ENCODE results near the gene GAR1. TPM values are rescaled to one million over a fixed set of nuclear protein-coding genes. Genes with fewer than 3 reads are reported as not detected.
"Not testable (repeated sequence)": the region's sequence is repeated elsewhere in the genome, so short reads cannot be mapped to it uniquely, and the experiment has no call there.

GAR1 gene
- polyA plus RNA-seq, 3 donors = 8.8 to 21.8 (median 20.5) TPM

GRCh38 chr4:109827672-109828071 lies 12.1 kb downstream of the GAR1 start, which contains the start of gene RRH:
TSS of gene RRH (plus strand) at chr4:109827972. CDS start at chr4:109828028, 56 bp downstream.
- no peak within 1 kb of the TSS for H3K27ac ChIP-seq (ENCODE audit: low read depth, low read length)
- WGBS, 3 donors = 98 to 99% (median 99%) methylated on average over 2 of the region's 2 CpGs

- 88 to 98% (median 88%) methylated on average over 4 of the region's 4 CpGs for WGBS, 3 donors
- H3K27ac ChIP-seq (ENCODE audit: low read depth, low read length) = no peak overlapping the region
Measured at GRCh38 chr4:109833756-109834155, 18.2 kb downstream of the GAR1 start.

- no peak overlapping the region for H3K27ac ChIP-seq (ENCODE audit: low read depth, low read length)
- 80 to 96% (median 91%) methylated on average over 3 of the region's 3 CpGs for WGBS, 3 donors
Measured at GRCh38 chr4:109836985-109837384, 21.4 kb downstream of the GAR1 start.

DNA sequence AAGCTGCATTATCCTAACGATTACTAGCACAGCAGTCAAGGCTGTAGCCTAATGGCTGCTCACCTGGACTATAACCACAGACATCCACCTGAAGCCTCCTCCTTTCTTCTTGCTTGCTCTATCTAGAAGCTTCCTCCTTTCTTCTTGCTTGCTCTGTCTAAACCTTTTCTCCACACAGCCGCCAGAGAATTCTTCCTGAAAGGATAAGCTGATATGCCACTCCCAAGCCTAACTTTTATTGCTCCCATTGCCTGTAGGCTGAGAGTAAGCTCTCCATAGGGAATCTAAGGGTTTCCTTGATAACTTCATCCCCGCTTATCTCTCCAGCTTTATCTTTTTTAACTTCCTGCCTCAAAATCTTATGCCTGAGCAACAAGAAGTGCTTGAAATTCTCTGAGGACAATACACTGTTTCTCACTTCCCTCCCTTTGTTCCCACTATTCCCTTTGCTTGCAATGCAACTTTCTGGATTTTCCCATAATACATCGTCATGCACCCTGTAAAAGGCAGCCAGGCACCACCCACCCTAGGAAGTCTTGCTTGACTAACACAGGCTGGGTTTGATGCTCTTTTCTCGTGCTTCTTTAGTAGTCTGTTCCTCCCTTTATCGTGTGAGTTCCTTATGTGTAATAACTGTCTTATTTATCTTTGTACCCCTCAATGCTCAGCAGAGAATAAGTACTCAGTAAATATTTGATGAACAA lies 31.0 kb downstream of the GAR1 start:
- no peak overlapping the region for H3K27ac ChIP-seq (ENCODE audit: low read depth, low read length)

DNA sequence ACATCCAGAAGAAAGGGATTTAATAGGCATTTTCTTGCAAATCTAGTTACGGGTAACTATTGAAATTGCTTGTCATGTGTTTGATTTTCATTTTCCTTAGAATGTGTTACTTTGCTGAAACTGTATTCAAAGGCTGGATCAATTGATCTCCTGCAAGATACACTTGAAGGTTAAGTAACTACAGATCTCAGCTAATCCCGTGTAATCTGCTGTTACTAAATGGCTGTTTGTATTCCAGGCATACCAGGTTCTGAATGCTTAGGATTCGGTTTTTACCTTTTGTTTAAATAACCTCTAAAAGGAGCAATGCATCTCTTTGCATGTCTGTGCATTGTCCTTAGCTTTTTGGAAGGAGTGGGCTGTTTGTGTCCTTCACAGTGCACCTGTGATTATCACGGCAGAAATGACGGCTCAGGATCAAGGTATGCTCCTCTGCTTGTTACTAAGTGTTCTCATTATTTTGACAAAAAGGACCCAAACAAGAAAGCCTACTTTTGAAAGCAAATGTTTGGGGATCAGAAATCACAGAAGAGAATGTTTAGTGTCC lies 32.4 kb downstream of the GAR1 start, which contains the start of gene LRIT3:
Gene LRIT3 (plus strand): TSS at position 212 of the 547 bp plus-strand sequence. CDS start 95 bp downstream, at position 307.
- H3K27ac ChIP-seq (ENCODE audit: low read depth, low read length) = no peak within 1 kb of the TSS
- WGBS, 3 donors = 38 to 83% (median 82%) methylated on average over 5 of the region's 5 CpGs

More for the DNA sequence above, 31.0 kb downstream of the GAR1 start:
- WGBS, 3 donors = 32 to 55% (median 53%) methylated on average over 6 of the region's 6 CpGs

DNA sequence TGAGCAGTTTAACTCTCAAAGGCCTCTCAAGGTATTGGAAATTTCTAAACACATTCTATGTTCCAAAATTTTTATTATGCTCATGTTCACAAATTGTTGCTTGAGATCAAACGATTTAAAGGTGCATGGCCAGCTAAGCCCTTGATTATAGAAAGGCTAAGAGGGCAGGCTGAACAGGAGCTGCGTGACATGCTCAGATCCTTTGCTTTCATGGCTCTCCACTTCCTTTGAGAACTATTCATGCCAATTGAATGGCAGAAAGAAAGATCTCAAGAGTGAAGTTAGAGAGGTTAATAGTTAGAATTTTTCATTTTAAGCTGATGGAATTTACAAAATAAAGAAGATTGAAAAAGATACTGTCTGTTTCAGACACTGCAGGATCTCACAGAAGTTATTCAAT lies 32.9 kb downstream of the GAR1 start:
- 50 to 86% (median 82%) methylated on average over 2 of the region's 2 CpGs for WGBS, 3 donors
- H3K27ac ChIP-seq (ENCODE audit: low read depth, low read length) = no peak overlapping the region

DNA sequence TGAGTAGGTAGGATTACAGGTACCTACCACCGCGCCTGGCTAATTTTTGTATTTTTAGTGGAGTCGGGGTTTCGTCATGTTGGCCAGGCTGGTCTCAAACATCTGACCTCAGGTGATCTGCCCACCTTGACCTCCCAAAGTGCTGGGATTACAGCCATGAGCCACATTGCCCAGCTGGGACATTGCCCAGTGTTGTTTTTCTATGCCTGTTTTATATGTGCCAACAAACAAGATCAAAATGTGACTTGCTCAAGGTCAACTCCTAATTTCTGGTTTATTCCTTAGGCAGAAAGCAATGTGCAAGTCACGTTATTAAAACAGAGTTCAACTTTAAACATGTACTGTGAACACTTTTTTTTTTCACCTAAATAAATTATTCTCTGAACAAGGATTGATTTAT lies 35.0 kb downstream of the GAR1 start:
- no peak overlapping the region for H3K27ac ChIP-seq (ENCODE audit: low read depth, low read length)
- 48 to 76% (median 76%) methylated on average over 5 of the region's 5 CpGs for WGBS, 3 donors

DNA sequence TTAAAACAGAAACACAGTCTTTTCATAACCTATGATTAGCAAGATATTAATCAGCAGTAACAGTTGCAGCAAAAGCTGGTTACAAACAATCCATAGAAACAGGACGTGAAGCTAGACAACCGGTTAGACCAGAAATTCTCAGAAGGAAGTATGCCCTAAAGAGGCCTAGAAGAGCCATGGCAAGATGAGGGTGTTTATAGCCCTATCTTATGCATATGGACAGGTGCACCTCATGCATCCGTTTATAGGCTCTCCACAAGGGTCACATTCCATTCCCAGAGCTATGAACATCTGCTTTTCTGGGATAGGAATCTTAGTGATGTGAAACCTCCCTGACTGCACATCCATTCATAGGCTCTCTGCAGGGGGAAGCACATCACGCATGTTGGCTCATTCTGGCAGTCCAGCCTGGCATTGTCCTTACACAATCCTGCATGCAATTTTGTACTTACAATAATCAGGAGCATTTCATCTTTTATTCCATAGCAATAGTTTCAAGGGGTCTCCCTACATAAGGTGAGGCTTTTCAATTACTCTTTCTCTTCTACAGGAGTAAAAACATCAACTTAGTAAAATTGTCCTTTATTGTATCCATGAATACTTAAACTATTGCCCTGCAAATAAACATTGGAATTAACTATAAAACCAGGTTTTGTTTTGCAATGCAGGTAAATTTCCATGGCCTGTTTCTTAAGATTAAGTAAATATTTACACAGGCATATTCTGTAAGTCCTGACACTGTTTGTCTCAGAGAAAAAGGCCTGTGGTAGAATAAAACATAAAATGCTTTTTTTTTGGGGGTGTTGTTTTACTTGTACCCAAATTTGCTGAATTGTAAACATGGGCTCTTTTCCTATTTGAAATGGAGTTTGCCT lies 44.1 kb downstream of the GAR1 start:
- H3K27ac ChIP-seq (ENCODE audit: low read depth, low read length) = not testable (repeated sequence)
- 71 to 93% (median 90%) methylated on average over 4 of the region's 4 CpGs for WGBS, 3 donors

GRCh38 chr4:109861271-109861670 lies 45.7 kb downstream of the GAR1 start:
- no peak overlapping the region for H3K27ac ChIP-seq (ENCODE audit: low read depth, low read length)
- WGBS, 3 donors = 95 to 100% (median 96%) methylated on average over 2 of the region's 2 CpGs

DNA sequence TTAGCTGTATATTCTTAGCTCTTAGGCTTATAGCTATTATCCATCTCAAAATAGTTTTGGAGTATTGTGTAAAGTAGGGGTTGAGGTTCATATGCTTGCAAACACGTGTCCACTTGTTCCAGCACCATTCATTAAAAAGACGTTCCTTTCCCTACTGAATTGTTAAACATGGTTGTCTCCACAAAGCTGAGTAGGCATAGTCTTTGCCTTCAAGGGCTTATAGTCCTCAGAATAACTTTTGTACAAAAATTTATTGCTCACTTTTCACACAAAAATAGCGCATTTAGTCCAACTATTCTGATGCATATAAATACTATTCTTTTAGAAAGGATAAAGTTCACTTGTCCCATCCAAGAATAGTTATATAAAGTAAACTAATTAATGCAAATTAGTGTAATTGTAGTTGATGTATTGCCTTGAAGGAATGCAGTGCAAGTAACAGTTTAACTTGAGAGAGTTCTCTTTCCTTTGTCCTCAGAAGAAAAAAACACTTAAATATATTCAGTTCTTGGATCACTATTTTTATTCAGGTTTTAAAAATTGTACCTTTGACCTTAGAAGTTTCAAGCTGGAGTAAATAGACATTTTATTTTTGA lies 46.5 kb downstream of the GAR1 start:
- WGBS, 3 donors = 83 to 87% (median 85%) methylated on average over 3 of the region's 3 CpGs
- H3K27ac ChIP-seq (ENCODE audit: low read depth, low read length) = no peak overlapping the region

- no peak overlapping the region for H3K27ac ChIP-seq (ENCODE audit: low read depth, low read length)
Measured at GRCh38 chr4:109864134-109864533, 48.6 kb downstream of the GAR1 start.

GRCh38 chr4:109870061-109870460 lies 54.5 kb downstream of the GAR1 start:
- WGBS, 3 donors = 95 to 99% (median 96%) methylated on average over 5 of the region's 5 CpGs
- no peak overlapping the region for H3K27ac ChIP-seq (ENCODE audit: low read depth, low read length)

DNA sequence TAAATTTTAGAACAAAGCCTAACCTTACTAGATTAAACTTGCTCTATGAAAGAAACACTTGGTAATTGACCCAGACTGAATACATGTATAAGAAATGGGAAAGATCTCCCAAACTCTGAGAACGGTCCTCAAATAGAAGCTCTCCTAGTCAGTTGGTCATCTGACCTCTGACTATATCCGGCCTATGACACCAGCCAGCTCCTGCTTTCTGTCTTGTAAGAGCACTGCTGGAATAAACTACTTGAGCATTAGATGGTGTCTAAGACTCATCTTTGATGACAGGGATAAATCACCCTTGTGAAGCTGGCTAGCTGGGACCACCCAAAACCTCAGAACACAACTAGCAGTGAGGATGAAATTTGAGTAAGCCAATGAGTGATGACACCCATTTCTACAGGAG lies 56.5 kb downstream of the GAR1 start:
- 93 to 97% (median 93%) methylated on average over 2 of the region's 2 CpGs for WGBS, 3 donors

DNA sequence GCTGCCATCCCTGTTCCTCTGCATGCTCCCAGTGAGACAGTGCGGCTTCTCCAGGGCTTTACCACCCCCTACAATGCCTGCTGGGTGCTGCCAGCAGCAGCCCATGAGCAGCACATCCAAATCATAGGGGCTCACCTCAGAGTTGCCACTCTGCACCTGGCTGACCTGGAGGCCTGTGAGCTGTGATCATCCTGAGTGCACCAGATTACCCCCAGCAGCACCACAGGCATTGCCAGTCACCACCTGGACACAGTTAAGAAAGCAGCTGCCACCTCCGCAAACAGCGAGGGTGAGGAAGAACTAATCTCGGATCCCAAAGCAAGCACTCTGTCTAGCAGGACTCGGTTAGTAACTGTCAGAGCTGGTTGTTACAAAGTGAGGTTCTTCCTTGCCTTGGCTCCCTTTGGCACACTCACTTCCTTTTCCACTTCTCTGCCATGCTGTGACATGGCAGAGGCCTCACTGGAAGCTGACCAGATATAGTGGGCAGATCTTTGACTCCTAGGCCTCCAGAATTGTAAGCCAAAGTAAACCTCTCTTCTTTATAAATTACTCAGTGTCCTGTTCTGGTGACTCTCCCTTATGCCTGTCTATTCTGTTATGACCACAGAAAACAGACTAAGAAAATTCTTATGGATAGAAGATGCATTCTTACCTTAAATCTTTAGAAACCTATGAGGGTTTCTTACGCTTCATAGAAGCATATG lies 57.5 kb downstream of the GAR1 start:
- no peak overlapping the region for H3K27ac ChIP-seq (ENCODE audit: low read depth, low read length)
- 92 to 96% (median 93%) methylated on average over 6 of the region's 6 CpGs for WGBS, 3 donors

More for the DNA sequence above, 56.5 kb downstream of the GAR1 start:
- no peak overlapping the region for H3K27ac ChIP-seq (ENCODE audit: low read depth, low read length)

GRCh38 chr4:109873791-109874514 lies 58.4 kb downstream of the GAR1 start:
- no peak overlapping the region for H3K27ac ChIP-seq (ENCODE audit: low read depth, low read length)
- 36 to 61% (median 60%) methylated on average over 11 of the region's 11 CpGs for WGBS, 3 donors
